ENCODE data around the gene SYT6. TPM values are rescaled to one million over a fixed set of nuclear protein-coding genes. Genes with fewer than 3 reads are reported as not detected.
A peak's percentile ranks its signal among the peaks of the same experiment; 100 is the strongest.

Gene SYT6
- total RNA-seq, 1 experiment from 2014 or later: 77.2 TPM

DNA sequence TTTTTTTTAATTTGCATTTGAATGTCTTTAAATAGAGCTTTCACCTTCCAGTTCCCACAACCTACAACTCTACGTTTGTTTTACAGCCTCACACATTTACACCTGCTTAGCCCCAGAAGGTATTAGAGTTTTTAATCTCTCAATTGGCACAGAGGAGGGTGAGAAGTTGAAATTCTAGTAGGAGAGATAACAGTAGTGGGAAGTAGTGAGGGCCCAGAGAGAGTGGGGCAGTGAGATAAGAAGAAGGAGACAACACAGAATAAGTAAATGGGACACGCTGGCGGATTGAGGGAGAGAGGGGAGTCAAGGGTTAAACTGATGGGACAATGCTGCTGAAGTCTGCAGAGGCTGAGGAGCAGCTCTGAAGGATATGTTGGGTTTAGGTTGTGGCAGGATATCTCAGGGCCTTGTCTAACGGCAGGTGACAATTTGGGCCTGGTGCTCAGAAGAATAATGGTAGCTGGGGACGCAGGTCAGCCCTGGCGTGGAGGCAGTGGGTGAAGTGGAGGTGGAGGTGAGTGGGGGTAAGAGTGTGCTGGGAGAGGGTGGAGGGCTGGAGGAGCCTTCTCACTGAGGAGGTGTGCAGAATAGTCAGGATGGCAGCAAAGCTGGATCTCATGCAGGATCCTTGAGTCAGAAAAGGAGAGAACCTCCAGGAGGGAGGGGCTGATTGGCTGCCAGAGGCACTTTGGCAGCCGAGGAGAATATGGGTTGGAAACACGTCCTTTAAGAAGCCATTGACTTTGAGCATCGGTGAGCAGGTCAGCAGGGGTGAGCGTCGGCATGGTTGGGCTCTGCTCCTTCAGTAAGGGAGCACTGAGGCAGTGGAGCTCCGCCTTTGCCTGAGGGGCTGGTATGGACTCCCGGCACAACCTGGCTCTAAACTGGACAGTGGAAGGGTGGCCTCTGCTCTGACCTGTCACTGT, 72.9 kb downstream of the SYT6 start:
- Histone ChIP-seq H3K27me3 (ENCODE audit: insufficient read depth, low read length) (no peaks in the 10 kb centered on the region), H3K9me3 (ENCODE audit: control insufficient read depth, low read depth, low read length) (no peaks in the 10 kb centered on the region), H4K8ac (replicated peaks; ENCODE audit: insufficient read length, low read depth, low read length) (no peak overlapping the region), H3K4me2 (ENCODE audit: insufficient read depth, insufficient read length, low read length) (no peak overlapping the region), H2BK15ac (ENCODE audit: low read depth, low read length) (no peak overlapping the region; the same call in 1 of the 2 replicates), H4K20me1 (ENCODE audit: control insufficient read depth, insufficient read depth, insufficient read length) (no peaks in the 10 kb centered on the region), H3K4me1 (ENCODE audit: insufficient read depth, low read length) (peaks cover 20% of the 10 kb centered on the region; the same call in 1 of the 2 replicates), H3K4ac (ENCODE audit: low read depth, low read length) (no peak overlapping the region), H2BK20ac (ENCODE audit: low read depth, low read length, poor library complexity, severe bottlenecking) (no peak overlapping the region), H3K9ac (ENCODE audit: extremely low read depth, insufficient read length, low read length) (no peak overlapping the region), H3K18ac (ENCODE audit: insufficient read length, low read depth, low read length) (no peak overlapping the region), H3K79me2 (ENCODE audit: insufficient read depth, low read length) (no peaks in the 10 kb centered on the region), H4K5ac (ENCODE audit: insufficient read length, low read depth, low read length) (no peak overlapping the region), H3K27ac (ENCODE audit: insufficient read length, low read depth, low read length) (no peak overlapping the region), H3K23me2 (ENCODE audit: insufficient read length, low read depth, low read length, poor library complexity, severe bottlenecking) (no peaks in the 10 kb centered on the region), H3T11ph (ENCODE audit: low read length) (no peak overlapping the region), H3K56ac (ENCODE audit: insufficient read length, low read depth, low read length) (no peak overlapping the region), H2BK120ac (ENCODE audit: low read depth, low read length, poor library complexity, severe bottlenecking) (no peak overlapping the region), H2AK5ac (ENCODE audit: insufficient read length, low read length) (no peak overlapping the region), H4K91ac (ENCODE audit: insufficient read length, low read depth, low read length) (no peak overlapping the region), H3K23ac (ENCODE audit: insufficient read length, low read depth, low read length) (no peak overlapping the region), H2AFZ (ENCODE audit: low read length) (no peak overlapping the region), H2BK5ac (ENCODE audit: insufficient read length, low read length) (no peak overlapping the region), H3K14ac (ENCODE audit: insufficient read depth, low read length) (peak overlapping the region; percentile 50; the same call in 1 of the 2 replicates), H3K79me1 (ENCODE audit: insufficient read depth, low read depth, low read length, poor library complexity, severe bottlenecking) (no peaks in the 10 kb centered on the region), H2BK12ac (ENCODE audit: insufficient read length, low read depth, low read length) (no peak overlapping the region)
- peak overlapping the region in 1 of 2 experiments; percentile 31; a peak in 1 of 5 replicates for H3K4me3 Mint-ChIP-seq
- no CpG with 5 or more reads among the region's 13 CpGs for WGBS (ENCODE audit: extremely low coverage, insufficient read length, low lambda C conversion rate)
- H3K27ac Mint-ChIP-seq: peak overlapping the region; percentile 5 to 93 (median 61); a peak in 5 of 7 replicates
- no peak for DNase-seq
- H3K27me3 Mint-ChIP-seq (ENCODE audit: low read depth): no peaks in the 10 kb centered on the region; the same call in 1 of the 2 replicates
- H3K4me1 Mint-ChIP-seq: peaks cover 59 to 76% of the 10 kb centered on the region in 2 experiments
- TF ChIP-seq, protein P1, sequence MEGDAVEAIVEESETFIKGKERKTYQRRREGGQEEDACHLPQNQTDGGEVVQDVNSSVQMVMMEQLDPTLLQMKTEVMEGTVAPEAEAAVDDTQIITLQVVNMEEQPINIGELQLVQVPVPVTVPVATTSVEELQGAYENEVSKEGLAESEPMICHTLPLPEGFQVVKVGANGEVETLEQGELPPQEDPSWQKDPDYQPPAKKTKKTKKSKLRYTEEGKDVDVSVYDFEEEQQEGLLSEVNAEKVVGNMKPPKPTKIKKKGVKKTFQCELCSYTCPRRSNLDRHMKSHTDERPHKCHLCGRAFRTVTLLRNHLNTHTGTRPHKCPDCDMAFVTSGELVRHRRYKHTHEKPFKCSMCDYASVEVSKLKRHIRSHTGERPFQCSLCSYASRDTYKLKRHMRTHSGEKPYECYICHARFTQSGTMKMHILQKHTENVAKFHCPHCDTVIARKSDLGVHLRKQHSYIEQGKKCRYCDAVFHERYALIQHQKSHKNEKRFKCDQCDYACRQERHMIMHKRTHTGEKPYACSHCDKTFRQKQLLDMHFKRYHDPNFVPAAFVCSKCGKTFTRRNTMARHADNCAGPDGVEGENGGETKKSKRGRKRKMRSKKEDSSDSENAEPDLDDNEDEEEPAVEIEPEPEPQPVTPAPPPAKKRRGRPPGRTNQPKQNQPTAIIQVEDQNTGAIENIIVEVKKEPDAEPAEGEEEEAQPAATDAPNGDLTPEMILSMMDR (conservative IDR thresholded peaks at IDR 0.05): no peak
- H3K9me3 Mint-ChIP-seq: peaks cover 3 to 4% of the 10 kb centered on the region in 2 experiments; a peak in 3 of 5 replicates
- peaks cover 9 to 22% (median 15%) of the 10 kb centered on the region in 3 experiments for H3K36me3 Mint-ChIP-seq (ENCODE audit: insufficient read depth in 1 of 3, low read depth in 3 of 3)
